AG04449 (cell line): ENCODE data around the gene MLPH.

Source experiments
- CTCF ChIA-PET: fragments of 350-600 bp; formaldehyde crosslinking; extraction: SDS; loops from one replicate; lab custom pipeline; 2021; ENCODE audit warnings: antibody characterized with exemption; lab: Yijun Ruan, JAX
- POLR2A ChIA-PET: fragments of 400-600, 350-600 bp; formaldehyde crosslinking; extraction: SDS; loops from one replicate; lab custom pipeline; 2020; ENCODE audit warnings: antibody characterized with exemption, inconsistent platforms; lab: Yijun Ruan, JAX
- DNase-seq: peaks from one replicate; pipeline ENCODE4 v3.0.0-alpha.2; 2010; ENCODE audit warnings: low read depth, low spot score
- H3K4me3 ChIP-seq: 2 replicates; pipeline ENCODE4 v1.5.1; 2011; ENCODE audit warnings: low read depth, mild to moderate bottlenecking, control low read depth, low read length
- CTCF ChIP-seq: IDR thresholded peaks from one replicate; pipeline ENCODE4 v1.5.1; 2011; ENCODE audit warnings: mild to moderate bottlenecking, moderate library complexity, low read length, control low read depth, inconsistent platforms; ENCODE audit not compliant: insufficient read depth; ENCODE audit errors: missing control alignments

The MLPH gene

GRCh38 chr2:237549643-237550415 lies 62.8 kb downstream of the MLPH start:
- TF ChIP-seq CTCF: no peak
- ChIA-PET POLR2A (interaction anchor here (0.5 kb wide), 1 partner anchor 392 kb away, joined by 5 read pairs; no protein-coding TSS in a partner anchor), CTCF (interaction anchor here (1.4 to 3.4 kb wide), 6 partner anchors 12 to 75 kb away, joined by 3 to 14 read pairs (median 8); no protein-coding TSS in a partner anchor)
- DNase-seq: no peak
- no peak overlapping the region for H3K4me3 ChIP-seq

GRCh38 chr2:237551071-237551574 lies 64.1 kb downstream of the MLPH start:
- POLR2A ChIA-PET: no interaction called here

GRCh38 chr2:237552908-237553307 lies 65.9 kb downstream of the MLPH start:
- TF ChIP-seq CTCF: no peak
- ChIA-PET CTCF (interaction anchor here (4.9 kb wide), 1 partner anchor 20 kb away, joined by 39 read pairs; no protein-coding TSS in a partner anchor), POLR2A (no interaction called here)
- no peak for DNase-seq
- H3K4me3 ChIP-seq: no peak overlapping the region

More at GRCh38 chr2:237551071-237551574, 64.1 kb downstream of the MLPH start:
- CTCF ChIA-PET: interaction anchor here (2.8 to 3.4 kb wide), 2 partner anchors 11 to 21 kb away, joined by 9 to 14 read pairs; no protein-coding TSS in a partner anchor
- TF ChIP-seq CTCF: no peak
- DNase-seq: no peak
- no peak overlapping the region for H3K4me3 ChIP-seq

- H3K4me3 ChIP-seq: no peak overlapping the region
- DNase-seq: no peak
- ChIA-PET POLR2A (interaction anchor here (0.6 kb wide), 1 partner anchor 75 kb away, joined by 3 read pairs; no protein-coding TSS in a partner anchor), CTCF (interaction anchor here (3.2 to 4.9 kb wide), 2 partner anchors 19 to 41 kb away, joined by 20 to 39 read pairs; no protein-coding TSS in a partner anchor)
- TF ChIP-seq CTCF: no peak
Observed at GRCh38 chr2:237553948-237554347, 66.9 kb downstream of the MLPH start.

- CTCF ChIA-PET: interaction anchor here (1.1 to 4.9 kb wide), 5 partner anchors 17 to 1363 kb away, joined by 3 to 39 read pairs (median 6); no protein-coding TSS in a partner anchor
- H3K4me3 ChIP-seq: no peak overlapping the region
- no peak for TF ChIP-seq CTCF
- DNase-seq: no peak
- POLR2A ChIA-PET: no interaction called here
Observed at GRCh38 chr2:237555560-237555959, 68.5 kb downstream of the MLPH start.
